CD4-positive, alpha-beta T cell treated with Interleukin-12 subunit alpha and Interleukin-12 subunit beta, for 1 hour (primary cell): ENCODE measurements around the gene NCAM1.

Source experiments
- DNase-seq: peaks from one replicate; pipeline ENCODE4 v3.0.0-alpha.2; 2020

NCAM1 gene

DNA sequence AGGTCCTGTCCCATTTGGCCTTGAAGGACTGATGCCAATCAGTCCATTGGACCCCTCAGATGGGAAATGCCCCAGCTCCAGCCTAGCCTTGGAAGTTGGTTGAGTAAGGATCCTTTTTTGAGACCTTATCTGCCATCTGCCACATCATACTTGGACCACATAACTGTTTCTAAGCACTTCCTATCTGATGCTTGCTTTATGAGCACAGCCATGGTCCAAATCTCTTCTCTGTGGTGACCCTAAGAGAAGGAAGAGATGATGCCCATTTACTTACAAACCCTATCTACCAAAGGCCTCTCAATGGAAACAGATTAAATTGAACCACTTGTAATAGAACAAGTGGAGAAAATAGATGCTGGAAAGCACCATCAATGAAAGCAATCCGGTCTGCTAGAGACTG is 299.3 kb downstream of the NCAM1 start:
- no peak for DNase-seq

DNA sequence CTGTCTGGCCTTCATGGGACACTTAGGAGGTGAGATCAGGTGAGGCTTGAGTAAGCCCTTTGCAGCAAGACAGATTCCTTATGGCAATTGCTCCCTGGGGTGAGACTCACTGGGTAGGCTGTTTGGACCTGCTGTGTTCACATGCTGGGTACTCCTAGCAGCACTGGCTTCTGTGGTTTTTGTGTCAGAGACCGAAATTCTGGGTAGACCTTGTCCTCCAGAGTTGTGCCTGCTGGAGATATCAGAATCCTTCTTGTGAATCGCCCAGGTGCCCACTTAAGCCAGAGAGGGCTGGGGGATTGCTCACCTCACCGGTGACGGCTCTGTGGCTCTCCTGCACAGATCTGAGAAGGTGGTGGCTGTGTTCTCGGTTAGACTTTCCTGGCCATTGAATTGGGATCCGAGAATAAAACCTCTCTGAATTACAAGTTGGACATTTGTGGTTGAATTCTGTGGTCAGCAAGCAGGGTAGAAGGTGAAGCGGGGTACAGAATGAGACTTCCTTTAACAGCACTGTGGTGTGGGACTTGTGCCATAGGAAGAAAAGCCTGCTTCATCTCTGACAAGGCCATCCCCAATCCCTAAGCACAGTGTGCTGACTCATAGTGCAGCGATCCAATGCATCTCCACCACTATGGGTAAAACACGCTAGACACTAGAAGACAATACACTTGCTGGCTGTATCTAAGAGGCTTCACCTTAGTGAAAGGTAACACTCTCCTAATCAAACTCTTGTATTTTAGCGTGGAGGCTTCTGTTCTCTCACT is 300.7 kb downstream of the NCAM1 start:
- no peak for DNase-seq

DNA sequence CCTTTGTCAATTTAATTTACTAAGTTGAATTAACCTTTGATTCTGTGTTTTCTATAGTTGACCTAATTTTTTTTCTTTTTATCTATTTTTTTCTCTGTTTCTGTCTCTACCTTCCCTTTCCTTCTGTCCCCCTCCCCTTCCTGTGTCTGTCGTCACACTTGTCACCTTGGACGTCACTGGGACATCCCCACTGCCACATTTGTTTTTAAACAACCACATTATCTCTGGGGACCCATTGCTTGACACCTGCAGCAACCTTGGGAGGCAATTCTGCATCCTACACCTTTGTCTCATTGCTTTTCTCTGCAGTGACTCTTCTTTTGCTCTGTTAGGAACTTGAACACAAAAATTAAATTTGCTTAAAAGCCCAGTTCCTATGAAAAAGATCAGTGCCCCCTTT is 301.4 kb downstream of the NCAM1 start:
- DNase-seq, result no peak

DNA sequence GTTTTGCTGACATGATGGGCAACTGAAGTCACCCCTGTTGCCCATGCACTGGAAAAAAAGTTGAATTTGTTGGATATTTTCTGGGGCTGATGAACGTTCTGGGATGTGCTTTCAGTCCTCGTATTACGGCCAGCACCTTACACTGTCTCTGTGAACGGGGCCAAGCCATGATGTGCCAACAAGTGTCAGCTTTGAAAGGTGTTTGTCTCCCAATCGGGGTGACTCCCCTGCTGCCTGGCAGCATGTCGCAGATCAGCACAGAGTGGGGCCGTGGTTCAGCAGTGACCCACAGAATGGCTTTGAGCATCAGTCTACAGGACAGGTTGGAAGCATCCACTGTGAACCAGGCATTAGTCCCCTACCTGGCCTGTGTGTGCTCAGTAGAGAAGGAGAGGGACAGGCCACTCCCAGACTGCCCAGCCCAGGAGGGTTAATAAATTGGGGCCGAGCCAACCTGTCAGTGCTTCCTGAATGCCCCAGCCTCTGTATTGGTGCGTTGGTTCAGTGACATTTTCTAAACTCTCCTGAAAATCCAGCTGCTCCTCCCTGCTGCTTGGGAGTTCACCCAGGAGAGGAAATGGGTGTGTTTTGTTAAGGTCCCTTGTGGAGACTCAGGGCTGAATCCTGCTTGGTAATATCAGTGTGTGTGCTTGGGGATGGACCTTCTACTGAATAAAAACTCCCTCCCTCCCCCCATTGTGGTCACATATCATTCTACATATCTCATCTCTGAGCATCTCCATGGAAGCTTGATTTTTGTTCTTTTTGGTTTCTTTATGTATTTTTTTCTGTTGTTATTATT is 302.4 kb downstream of the NCAM1 start:
- DNase-seq, result no peak

DNA sequence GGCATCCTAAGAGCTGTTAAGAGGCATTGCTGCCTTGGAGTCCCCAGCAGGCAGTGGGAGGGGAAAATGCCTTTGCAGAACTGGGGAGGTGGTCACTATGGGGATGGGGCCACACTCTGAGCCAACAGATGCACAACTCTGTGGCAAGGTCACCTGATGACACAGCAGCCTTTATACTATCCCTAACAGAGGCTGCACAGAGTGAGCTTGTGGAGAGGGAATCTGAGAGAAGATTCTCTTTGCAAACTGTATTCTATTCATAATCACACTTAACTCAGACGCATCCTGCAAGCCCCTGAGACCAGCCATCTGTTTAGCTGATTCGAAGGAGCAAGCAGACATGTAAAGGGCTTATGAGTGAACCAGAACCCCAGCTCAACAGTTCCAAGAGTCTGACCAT is 304.1 kb downstream of the NCAM1 start:
- no peak for DNase-seq

DNA sequence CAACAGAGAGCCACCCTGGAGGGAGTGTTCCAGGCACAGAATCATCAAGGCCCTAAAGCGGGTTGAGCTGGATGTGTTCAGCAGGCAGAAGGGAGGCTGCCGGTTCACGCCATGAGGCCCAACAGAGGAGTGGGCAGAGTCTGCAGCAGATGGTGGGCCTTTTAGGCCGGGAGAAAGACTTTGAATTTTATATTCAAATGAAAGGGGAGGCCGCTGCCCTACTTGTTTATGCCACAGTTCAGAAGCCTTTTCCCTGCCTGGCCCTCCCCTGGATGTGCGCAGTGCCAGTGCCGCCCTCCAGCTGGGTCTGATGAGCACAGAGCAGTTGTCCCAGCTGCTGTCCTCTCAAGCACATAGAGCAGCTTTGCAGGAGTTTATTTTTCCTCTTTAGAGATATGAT is 306.3 kb downstream of the NCAM1 start:
- DNase-seq, result no peak

GRCh38 chr11:113269096-113269495 is 307.9 kb downstream of the NCAM1 start:
- DNase-seq, result no peak

DNA sequence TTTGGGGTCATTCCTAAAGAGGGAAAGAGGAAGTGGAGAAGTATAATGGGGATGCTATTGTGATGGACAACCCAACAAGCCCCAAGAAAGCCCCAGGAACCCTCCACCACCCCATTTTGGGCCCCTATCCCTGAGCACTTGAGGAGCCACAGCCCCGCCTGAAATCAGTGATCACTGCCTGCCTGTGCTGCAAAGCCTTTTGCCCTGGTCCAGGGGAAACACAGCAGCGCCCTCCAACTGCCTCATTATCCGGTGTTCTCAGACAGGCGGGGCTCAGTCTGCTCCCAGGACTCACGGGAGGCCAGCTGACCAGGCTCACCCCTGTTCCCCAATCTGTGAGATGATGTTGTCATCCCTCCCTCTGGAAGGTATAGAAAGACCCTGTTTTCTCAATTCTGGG is 308.4 kb downstream of the NCAM1 start:
- DNase-seq, result no peak

GRCh38 chr11:113270080-113270479 is 308.9 kb downstream of the NCAM1 start:
- no peak for DNase-seq

GRCh38 chr11:113271551-113272245 is 310.5 kb downstream of the NCAM1 start:
- no peak for DNase-seq

DNA sequence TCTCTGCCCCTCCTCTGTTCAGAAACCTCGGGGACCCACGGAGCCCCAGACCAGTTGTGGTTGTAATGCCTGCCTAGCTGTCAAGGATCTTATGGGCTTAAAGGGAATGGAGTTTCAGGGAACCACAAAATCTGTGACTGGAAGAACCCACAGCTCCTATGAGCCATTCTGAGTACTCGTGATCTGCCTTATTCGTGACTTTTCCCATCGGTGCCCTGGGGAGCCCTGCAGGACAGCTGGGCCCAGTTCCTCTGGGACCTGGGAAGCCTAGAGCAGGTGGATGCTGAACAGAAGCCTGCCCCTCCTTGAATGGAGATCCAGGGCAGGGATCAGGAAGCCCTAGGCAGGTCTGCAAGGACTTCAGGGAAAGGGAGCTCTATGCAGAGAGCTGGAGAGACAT is 311.1 kb downstream of the NCAM1 start:
- DNase-seq, result no peak

DNA sequence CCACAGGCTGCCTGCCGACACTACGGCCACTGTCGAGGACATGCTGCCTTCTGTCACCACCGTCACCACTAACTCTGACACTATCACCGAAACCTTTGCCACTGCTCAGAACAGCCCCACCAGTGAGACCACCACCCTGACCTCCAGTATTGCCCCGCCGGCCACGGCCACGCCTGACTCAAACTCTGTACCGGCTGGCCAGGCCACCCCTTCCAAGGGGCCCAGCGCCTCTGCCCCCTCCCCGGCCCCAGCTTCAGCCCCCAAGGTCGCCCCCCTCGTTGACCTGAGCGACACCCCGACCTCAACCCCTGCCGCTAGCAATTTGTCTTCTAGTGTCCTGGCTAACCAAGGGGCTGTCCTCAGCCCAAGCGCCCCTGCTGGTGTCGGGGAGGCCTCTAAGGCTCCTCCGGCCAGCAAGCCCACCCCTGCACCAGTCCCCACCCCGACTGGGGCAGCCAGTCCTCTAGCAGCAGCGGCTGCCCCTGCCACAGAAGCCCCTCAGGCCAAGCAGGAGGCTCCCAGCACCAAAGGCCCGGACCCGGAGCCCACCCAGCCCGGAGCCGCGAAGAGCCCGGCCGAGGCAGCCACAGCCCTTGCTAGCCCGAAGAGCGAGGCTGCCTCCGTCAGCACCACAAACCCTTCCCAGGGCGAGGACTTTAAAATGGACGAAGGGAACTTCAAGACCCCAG is 311.9 kb downstream of the NCAM1 start:
- no peak for DNase-seq

- no peak for DNase-seq
Measured at GRCh38 chr11:113273720-113274119, 312.5 kb downstream of the NCAM1 start.

DNA sequence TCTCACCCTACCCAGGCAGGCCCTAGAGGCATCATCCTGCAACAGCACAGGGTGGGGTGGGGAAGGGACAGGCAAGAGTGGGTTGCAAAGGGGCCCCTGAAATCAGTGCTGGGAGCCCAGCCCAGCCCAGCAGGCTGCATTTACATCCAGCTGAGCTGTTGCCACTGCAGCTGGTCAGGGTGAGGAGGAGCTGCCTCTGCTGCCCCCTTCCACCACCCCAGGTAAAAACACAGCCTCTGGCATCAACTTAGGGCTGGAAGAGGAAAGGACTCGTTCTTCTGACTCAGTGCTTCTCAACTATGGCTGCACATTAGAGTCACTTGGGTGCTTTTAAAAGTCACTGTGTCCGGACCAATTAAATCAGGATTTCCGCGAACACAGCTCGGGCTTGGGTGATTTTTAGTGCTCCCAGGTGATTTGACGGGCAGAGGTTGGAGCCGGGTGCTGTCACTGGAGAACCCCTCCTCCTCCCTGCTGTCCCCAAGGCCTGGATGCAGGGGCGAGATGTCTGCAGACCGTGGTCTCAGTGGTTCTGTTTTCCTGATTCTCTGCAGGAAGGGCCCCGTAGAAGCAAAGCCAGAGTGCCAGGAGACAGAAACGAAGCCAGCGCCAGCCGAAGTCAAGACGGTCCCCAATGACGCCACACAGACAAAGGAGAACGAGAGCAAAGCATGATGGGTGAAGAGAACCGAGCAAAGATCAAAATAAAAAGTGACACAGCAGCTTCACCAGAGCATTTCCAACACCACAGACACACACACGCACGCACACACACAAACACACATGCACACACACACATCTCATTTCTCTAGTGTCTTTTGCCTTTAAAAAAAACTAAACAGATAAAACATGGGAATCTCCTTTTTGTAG is 313.7 kb downstream of the NCAM1 start:
- DNase-seq, result no peak

GRCh38 chr11:113275602-113276001 is 314.4 kb downstream of the NCAM1 start:
- no peak for DNase-seq

- no peak for DNase-seq
Measured at GRCh38 chr11:113276466-113276865, 315.2 kb downstream of the NCAM1 start.

GRCh38 chr11:113277907-113278306 is 316.7 kb downstream of the NCAM1 start:
- DNase-seq, result no peak

GRCh38 chr11:113278481-113278880 is 317.3 kb downstream of the NCAM1 start:
- no peak for DNase-seq

GRCh38 chr11:113278925-113279324 is 317.7 kb downstream of the NCAM1 start:
- DNase-seq, result no peak

- no peak for DNase-seq
Measured at GRCh38 chr11:113279591-113279990, 318.4 kb downstream of the NCAM1 start.

DNA sequence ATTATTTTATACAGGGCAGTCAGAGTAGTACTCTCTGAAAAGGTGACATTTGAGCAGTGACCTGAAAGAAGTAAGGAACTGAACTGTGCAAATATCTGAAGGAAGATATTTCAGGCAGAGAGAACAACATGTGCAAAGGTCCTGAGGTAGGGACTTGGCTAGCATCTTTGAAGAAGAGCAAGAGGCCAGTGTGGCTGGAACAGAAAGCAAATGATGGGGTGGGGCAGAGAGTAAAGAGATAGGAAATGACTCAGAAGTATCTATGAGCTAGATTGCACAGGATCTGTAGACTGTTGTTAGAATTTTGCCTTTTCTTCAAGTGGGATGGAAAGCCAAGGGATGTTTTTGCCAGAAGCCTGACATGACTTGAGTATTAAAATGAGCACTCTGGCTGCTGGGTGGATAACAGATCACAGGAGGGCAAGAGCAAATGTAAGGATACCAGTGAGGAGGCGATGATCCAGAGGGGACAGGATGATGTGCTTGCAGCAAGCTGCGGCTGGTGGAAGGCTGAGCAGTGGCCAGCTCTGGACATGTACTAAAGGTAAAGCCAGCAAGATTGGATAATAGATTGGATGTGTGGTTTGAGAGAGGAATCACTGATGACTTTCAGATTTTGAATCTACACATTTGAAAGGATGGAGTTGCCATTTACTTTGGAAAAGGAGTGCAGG is 320.0 kb downstream of the NCAM1 start:
- DNase-seq, result no peak
